ENCODE data around the gene PXK. TPM values are rescaled to one million over a fixed set of nuclear protein-coding genes. Genes with fewer than 3 reads are reported as not detected.

PXK gene
- total and polyA plus RNA-seq, 4 donors, result 6.0 to 15.9 (median 12.6) TPM

- WGBS, result 24% methylated on average over 5 of the region's 5 CpGs
- H3K36me3 ChIP-seq (ENCODE audit: control insufficient read depth in 4 of 4, insufficient read depth in 3 of 4, low read depth in 1 of 4, low read length in 3 of 4), result peaks cover 0 to 3% (median 0%) of the 10 kb centered on the region in 4 donors
Observed at GRCh38 chr3:58342676-58343075, 10.0 kb downstream of the PXK start.

GRCh38 chr3:58345457-58345856 lies 12.8 kb downstream of the PXK start:
- no peak for DNase-seq (ENCODE audit: low spot score)
- Histone ChIP-seq H3K9me3 (ENCODE audit: control insufficient read depth in 4 of 4, low read length in 3 of 4) (no peaks in the 10 kb centered on the region), H3K4me3 (ENCODE audit: low read depth in 1 of 3, low read length in 3 of 3) (no peak overlapping the region), H3K27me3 (ENCODE audit: control insufficient read depth in 4 of 4, insufficient read depth in 4 of 4, low read length in 3 of 4) (no peaks in the 10 kb centered on the region), H3K9ac (ENCODE audit: low read depth in 1 of 2, low read length in 2 of 2) (no peak overlapping the region), H3K27ac (ENCODE audit: low read depth in 1 of 2, low read length in 2 of 2) (no peak overlapping the region), H3K4me1 (ENCODE audit: control insufficient read depth in 4 of 4, insufficient read depth in 4 of 4, low read length in 3 of 4) (peaks cover 0 to 9% (median 4%) of the 10 kb centered on the region in 4 donors), H3K36me3 (ENCODE audit: control insufficient read depth in 4 of 4, insufficient read depth in 3 of 4, low read depth in 1 of 4, low read length in 3 of 4) (peaks cover 0 to 3% (median 0%) of the 10 kb centered on the region in 4 donors)
- WGBS, result 98% methylated on average over 4 of the region's 4 CpGs
- TF ChIP-seq HNF4A (conservative IDR thresholded peaks at IDR 0.05) (no peak), EGR1 (IDR thresholded peaks at IDR 0.05; ENCODE audit: low read depth in 2 of 2) (no peak), MAX (IDR thresholded peaks at IDR 0.05) (no peak), FOXA2 (IDR thresholded peaks at IDR 0.05) (no peak), CTCF (IDR thresholded peaks at IDR 0.05; ENCODE audit: low read depth, low read length, missing input control) (no peak), TAF1 (conservative IDR thresholded peaks at IDR 0.05) (no peak), YY1 (IDR thresholded peaks at IDR 0.05) (no peak), SP1 (IDR thresholded peaks at IDR 0.05) (no peak), JUND (IDR thresholded peaks at IDR 0.05) (no peak), RXRA (IDR thresholded peaks at IDR 0.05) (no peak), ZBTB33 (IDR thresholded peaks at IDR 0.05) (no peak), RAD21 (IDR thresholded peaks at IDR 0.05) (no peak), NR2F2 (IDR thresholded peaks at IDR 0.05) (no peak)

More at GRCh38 chr3:58342676-58343075, 10.0 kb downstream of the PXK start:
- peaks cover 0 to 9% (median 4%) of the 10 kb centered on the region in 4 donors for H3K4me1 ChIP-seq (ENCODE audit: control insufficient read depth in 4 of 4, insufficient read depth in 4 of 4, low read length in 3 of 4)
- no peaks in the 10 kb centered on the region for H3K27me3 ChIP-seq (ENCODE audit: control insufficient read depth in 4 of 4, insufficient read depth in 4 of 4, low read length in 3 of 4)
- H3K27ac ChIP-seq (ENCODE audit: low read depth in 1 of 2, low read length in 2 of 2), result peak overlapping the region in 1 of 2 donors; percentile 35
- no peaks in the 10 kb centered on the region for H3K9me3 ChIP-seq (ENCODE audit: control insufficient read depth in 4 of 4, low read length in 3 of 4)
- no peak overlapping the region for H3K9ac ChIP-seq (ENCODE audit: low read depth in 1 of 2, low read length in 2 of 2)
- no peak for TF ChIP-seq NR2F2 (IDR thresholded peaks at IDR 0.05)
- no peak for TF ChIP-seq TAF1 (conservative IDR thresholded peaks at IDR 0.05)
- no peak for TF ChIP-seq RAD21 (IDR thresholded peaks at IDR 0.05)
- peak; percentile 56 for TF ChIP-seq RXRA (IDR thresholded peaks at IDR 0.05)
- TF ChIP-seq HNF4A (conservative IDR thresholded peaks at IDR 0.05), result peak; percentile 59 to 74
- no peak for TF ChIP-seq CTCF (IDR thresholded peaks at IDR 0.05; ENCODE audit: low read depth, low read length, missing input control)
- H3K4me3 ChIP-seq (ENCODE audit: low read depth in 1 of 3, low read length in 3 of 3), result no peak overlapping the region
- no peak for DNase-seq (ENCODE audit: low spot score)
